ENCODE results near the gene ZHX3. TPM values are rescaled to one million over a fixed set of nuclear protein-coding genes. Genes with fewer than 3 reads are reported as not detected.

ZHX3 gene
- total and polyA plus RNA-seq, 10 of the 15 experiments (the other 5 are each of a cell fraction or from before 2014, with no cell fraction given), result 1.3 to 14.0 (median 5.0) TPM

DNA sequence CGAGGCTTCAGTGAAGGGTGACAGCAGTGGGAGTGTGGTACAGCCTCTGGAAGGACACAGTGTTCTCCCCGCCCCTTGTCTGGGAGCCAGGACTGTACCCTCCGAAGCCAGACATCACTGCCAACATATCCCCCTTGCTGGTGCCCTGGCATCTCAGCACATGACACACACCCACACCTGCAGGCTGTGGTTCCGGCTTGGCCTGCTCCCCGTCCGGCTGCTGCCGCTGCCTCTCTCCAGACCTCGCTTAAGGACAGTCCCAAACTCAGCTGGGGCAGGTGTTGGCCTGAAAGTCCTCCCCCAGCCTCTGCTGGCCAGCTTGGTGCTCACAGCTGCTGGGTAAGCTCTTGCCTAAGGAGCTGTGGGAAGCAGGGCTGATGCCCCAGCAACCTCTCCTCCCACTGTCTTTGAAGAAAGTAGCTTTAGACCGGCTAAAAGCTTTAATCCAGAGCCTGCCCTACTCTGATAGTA lies 42.0 kb upstream of the ZHX3 start (continued):
- no peak for TF ChIP-seq HDAC6 (IDR thresholded peaks at IDR 0.05; ENCODE audit: unreplicated experiment)

GRCh38 chr20:41358717-41359116 lies 41.2 kb upstream of the ZHX3 start:
- Histone ChIP-seq H3K4me2 (ENCODE audit: control insufficient read depth, insufficient read depth) (no peak overlapping the region), H3K36me3 (ENCODE audit: control insufficient read depth in 2 of 2, insufficient read depth in 2 of 2, low read length in 1 of 2) (no peaks in the 10 kb centered on the region), H3K9ac (ENCODE audit: control insufficient read depth, insufficient read depth, low read length) (no peak overlapping the region), H3K4me3 (no peak overlapping the region), H3K9me3 (replicated peaks; ENCODE audit: control insufficient read depth, insufficient read depth, low read length) (no peaks in the 10 kb centered on the region), H2AFZ (ENCODE audit: control insufficient read depth, low read depth, low read length) (no peak overlapping the region), H3K79me2 (ENCODE audit: control insufficient read depth, insufficient read depth, low read length) (no peaks in the 10 kb centered on the region), H3K27ac (ENCODE audit: control insufficient read depth, insufficient read depth) (no peak overlapping the region), H3K4me1 (ENCODE audit: control insufficient read depth, insufficient read depth, low read length) (no peaks in the 10 kb centered on the region), H4K20me1 (ENCODE audit: control insufficient read depth, insufficient read depth) (no peaks in the 10 kb centered on the region), H3K27me3 (replicated peaks in 1 of 2; ENCODE audit: control insufficient read depth in 2 of 2, insufficient read depth in 2 of 2, low read length in 1 of 2) (no peaks in the 10 kb centered on the region; a peak in 1 of 4 replicates)
- in situ Hi-C loops (cut with MboI) (no loop called here), intact Hi-C loops (cut with micrococcal nuclease; ENCODE audit: unreplicated experiment) (no loop called here)
- WGBS (ENCODE audit: insufficient coverage, insufficient replicate concordance, low lambda C conversion rate, missing lambda C conversion rate), result 44% methylated on average over 7 of the region's 7 CpGs
- ChIA-PET SMC1A (ENCODE audit: uncharacterized antibody, unreplicated experiment) (no interaction called here), CTCF (no interaction called here), RAD21 (ENCODE audit: unreplicated experiment) (interaction anchor here (0.6 kb wide), 1 partner anchor 67 kb away, joined by 3 read pairs; no protein-coding TSS in a partner anchor), POLR2A (interaction anchor here (0.6 kb wide), 1 partner anchor 16 kb away, joined by 7 read pairs; no protein-coding TSS in a partner anchor)
- FAIRE-seq, result no peak
- no peak for DNase-seq (ENCODE audit: low read depth, low spot score)
- no peak for ATAC-seq
- no TSS peak for BruUV-seq (replicated peaks)
- TF ChIP-seq, protein P1, sequence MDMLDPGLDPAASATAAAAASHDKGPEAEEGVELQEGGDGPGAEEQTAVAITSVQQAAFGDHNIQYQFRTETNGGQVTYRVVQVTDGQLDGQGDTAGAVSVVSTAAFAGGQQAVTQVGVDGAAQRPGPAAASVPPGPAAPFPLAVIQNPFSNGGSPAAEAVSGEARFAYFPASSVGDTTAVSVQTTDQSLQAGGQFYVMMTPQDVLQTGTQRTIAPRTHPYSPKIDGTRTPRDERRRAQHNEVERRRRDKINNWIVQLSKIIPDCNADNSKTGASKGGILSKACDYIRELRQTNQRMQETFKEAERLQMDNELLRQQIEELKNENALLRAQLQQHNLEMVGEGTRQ (IDR thresholded peaks at IDR 0.05; ENCODE audit: borderline replicate concordance, low read depth, low read length), result no peak
- TF ChIP-seq RELB (IDR thresholded peaks at IDR 0.05; ENCODE audit: low read depth), result no peak
- TF ChIP-seq CHD4 (IDR thresholded peaks at IDR 0.05), result no peak
- TF ChIP-seq, protein P2, sequence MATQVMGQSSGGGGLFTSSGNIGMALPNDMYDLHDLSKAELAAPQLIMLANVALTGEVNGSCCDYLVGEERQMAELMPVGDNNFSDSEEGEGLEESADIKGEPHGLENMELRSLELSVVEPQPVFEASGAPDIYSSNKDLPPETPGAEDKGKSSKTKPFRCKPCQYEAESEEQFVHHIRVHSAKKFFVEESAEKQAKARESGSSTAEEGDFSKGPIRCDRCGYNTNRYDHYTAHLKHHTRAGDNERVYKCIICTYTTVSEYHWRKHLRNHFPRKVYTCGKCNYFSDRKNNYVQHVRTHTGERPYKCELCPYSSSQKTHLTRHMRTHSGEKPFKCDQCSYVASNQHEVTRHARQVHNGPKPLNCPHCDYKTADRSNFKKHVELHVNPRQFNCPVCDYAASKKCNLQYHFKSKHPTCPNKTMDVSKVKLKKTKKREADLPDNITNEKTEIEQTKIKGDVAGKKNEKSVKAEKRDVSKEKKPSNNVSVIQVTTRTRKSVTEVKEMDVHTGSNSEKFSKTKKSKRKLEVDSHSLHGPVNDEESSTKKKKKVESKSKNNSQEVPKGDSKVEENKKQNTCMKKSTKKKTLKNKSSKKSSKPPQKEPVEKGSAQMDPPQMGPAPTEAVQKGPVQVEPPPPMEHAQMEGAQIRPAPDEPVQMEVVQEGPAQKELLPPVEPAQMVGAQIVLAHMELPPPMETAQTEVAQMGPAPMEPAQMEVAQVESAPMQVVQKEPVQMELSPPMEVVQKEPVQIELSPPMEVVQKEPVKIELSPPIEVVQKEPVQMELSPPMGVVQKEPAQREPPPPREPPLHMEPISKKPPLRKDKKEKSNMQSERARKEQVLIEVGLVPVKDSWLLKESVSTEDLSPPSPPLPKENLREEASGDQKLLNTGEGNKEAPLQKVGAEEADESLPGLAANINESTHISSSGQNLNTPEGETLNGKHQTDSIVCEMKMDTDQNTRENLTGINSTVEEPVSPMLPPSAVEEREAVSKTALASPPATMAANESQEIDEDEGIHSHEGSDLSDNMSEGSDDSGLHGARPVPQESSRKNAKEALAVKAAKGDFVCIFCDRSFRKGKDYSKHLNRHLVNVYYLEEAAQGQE (IDR thresholded peaks at IDR 0.05; ENCODE audit: low read depth, low read length), result no peak
- TF ChIP-seq RCOR1 (conservative IDR thresholded peaks at IDR 0.05; ENCODE audit: low read depth, low read length), result no peak
- TF ChIP-seq WRNIP1 (IDR thresholded peaks at IDR 0.05; ENCODE audit: borderline replicate concordance, low read depth, low read length), result no peak
- TF ChIP-seq NFXL1 (IDR thresholded peaks at IDR 0.05; ENCODE audit: borderline replicate concordance), result no peak
- TF ChIP-seq, protein P3, sequence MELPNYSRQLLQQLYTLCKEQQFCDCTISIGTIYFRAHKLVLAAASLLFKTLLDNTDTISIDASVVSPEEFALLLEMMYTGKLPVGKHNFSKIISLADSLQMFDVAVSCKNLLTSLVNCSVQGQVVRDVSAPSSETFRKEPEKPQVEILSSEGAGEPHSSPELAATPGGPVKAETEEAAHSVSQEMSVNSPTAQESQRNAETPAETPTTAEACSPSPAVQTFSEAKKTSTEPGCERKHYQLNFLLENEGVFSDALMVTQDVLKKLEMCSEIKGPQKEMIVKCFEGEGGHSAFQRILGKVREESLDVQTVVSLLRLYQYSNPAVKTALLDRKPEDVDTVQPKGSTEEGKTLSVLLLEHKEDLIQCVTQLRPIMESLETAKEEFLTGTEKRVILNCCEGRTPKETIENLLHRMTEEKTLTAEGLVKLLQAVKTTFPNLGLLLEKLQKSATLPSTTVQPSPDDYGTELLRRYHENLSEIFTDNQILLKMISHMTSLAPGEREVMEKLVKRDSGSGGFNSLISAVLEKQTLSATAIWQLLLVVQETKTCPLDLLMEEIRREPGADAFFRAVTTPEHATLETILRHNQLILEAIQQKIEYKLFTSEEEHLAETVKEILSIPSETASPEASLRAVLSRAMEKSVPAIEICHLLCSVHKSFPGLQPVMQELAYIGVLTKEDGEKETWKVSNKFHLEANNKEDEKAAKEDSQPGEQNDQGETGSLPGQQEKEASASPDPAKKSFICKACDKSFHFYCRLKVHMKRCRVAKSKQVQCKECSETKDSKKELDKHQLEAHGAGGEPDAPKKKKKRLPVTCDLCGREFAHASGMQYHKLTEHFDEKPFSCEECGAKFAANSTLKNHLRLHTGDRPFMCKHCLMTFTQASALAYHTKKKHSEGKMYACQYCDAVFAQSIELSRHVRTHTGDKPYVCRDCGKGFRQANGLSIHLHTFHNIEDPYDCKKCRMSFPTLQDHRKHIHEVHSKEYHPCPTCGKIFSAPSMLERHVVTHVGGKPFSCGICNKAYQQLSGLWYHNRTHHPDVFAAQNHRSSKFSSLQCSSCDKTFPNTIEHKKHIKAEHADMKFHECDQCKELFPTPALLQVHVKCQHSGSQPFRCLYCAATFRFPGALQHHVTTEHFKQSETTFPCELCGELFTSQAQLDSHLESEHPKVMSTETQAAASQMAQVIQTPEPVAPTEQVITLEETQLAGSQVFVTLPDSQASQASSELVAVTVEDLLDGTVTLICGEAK (IDR thresholded peaks at IDR 0.05; ENCODE audit: borderline replicate concordance), result no peak
- TF ChIP-seq SMAD5 (IDR thresholded peaks at IDR 0.05; ENCODE audit: low read depth), result no peak
- TF ChIP-seq SPI1 (IDR thresholded peaks at IDR 0.05; ENCODE audit: borderline replicate concordance, insufficient read depth, low read depth, low read length), result no peak
